Measurements from ENCODE around the gene RBM47. TPM values are rescaled to one million over a fixed set of nuclear protein-coding genes. Genes with fewer than 3 reads are reported as not detected.
"Not testable (repeated sequence)": the region's sequence is repeated elsewhere in the genome, so short reads cannot be mapped to it uniquely, and the experiment has no call there.

The RBM47 gene
- total RNA-seq, 1 experiment from 2014 or later, result 5.2 TPM

DNA sequence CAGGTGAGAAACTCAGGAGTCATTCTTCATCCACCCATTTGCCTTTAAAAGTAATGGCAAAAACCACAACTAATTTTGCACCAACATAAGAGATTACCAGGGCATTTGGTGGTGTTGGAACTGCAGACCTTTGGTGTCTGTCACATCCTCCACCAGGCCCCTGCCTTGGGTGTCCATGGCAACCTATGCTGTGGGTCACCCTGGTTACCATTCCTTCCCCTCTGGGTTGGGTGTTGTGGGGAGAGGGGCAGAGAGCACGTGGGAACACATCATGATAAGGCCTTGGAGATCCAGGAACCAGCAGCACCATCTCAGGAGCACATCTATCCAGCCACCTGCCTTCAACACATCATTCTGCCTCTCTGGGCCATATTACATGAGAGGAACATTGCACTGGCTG lies 217.3 kb downstream of the RBM47 start:
- no peak for DNase-seq (ENCODE audit: low spot score)

DNA sequence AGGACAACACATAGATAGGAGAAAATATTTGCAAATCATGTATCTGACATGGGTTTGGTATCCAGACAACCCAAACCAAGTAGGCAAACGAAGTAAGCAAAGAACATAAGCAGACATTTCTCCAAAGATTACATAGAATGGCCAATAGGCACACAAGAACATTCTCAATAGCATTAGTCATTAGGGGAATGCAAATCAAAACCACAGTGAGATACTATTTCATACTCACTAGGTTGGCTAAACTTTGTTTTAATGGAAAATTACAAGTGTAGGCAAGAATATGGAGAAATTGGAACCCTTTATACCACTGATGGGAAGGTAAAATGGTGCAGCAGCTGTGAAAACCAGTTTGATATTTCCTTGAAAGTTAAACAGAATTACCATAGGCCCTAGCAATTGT lies 219.8 kb downstream of the RBM47 start:
- DNase-seq (ENCODE audit: low spot score), result peak; percentile 61

DNA sequence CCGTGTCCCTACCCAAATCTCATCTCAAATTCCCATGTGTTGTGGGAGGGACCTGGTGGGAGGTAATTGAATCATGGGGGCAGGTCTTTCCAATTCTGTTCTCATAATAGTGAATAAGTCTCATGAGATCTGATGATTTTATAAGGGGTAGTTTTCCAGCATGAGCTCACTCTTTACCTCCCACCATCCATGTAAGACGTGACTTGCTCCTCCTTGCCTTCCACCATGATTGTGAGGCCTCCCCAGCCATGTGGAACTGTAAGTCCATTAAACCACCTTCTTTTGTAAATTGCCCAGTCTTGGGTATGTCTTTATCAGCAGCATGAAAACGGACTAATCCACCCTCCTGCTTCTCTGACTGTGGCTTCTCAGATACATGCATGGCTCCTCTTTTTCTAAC lies 222.2 kb downstream of the RBM47 start:
- DNase-seq (ENCODE audit: low spot score), result not testable (repeated sequence)

DNA sequence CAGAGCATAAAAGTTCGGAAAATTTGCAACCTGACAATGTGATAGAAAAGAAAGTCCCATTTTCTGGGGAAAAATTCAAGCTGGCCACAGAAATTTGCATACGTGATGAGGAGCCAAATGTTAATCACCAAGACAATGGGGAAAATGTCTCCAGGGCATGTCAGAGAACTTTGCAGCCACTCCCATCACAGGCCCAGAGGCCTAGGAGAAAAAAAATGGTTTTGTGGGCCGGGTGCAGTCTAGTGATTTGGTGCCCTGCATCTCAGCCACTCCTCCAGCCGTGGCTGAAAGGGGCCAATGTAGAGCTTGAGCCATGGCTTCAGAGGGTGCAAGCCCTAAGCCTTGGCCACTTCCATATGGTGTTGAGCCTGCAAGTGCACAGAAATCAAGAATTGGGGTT lies 223.3 kb downstream of the RBM47 start:
- DNase-seq (ENCODE audit: low spot score), result no peak

DNA sequence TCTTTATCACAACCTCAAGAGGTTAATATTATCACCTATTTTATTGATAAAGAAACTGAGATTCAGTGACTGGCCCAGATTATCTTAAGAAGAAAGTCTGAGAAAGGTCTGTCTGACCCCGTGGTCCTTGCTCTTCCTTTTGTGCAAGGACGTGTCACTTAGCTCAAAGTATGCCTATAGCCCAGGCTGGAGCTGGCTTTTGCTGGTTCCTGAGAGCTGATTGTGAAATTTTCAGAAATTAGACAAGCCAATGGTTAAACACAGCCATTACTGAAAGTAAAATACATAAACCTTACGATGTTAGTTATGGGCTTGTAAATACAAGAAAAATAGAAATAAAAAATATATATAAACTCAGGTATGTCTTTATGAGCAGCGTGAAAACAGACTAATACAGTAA lies 224.5 kb downstream of the RBM47 start:
- no peak for DNase-seq (ENCODE audit: low spot score)

DNA sequence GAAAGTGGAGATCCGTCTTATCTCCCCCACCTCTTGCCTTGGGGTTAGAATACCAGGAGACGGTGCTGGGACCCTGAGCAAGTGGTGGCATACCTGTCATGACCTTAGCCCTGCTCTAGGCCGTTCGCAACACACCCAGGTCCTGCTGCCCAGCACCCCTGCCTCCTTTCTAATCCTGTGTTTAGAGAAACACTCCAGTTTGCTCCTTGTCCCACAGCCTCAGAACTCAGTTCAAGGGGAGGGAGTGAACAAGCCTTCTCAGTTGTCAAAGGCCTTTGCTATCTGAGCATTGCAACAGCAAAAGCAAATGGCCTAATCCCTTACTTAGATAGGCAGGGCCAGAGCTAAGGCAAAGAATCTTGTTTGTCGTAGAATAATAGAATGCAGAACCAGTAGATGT lies 226.6 kb downstream of the RBM47 start:
- no peak for DNase-seq (ENCODE audit: low spot score)

DNA sequence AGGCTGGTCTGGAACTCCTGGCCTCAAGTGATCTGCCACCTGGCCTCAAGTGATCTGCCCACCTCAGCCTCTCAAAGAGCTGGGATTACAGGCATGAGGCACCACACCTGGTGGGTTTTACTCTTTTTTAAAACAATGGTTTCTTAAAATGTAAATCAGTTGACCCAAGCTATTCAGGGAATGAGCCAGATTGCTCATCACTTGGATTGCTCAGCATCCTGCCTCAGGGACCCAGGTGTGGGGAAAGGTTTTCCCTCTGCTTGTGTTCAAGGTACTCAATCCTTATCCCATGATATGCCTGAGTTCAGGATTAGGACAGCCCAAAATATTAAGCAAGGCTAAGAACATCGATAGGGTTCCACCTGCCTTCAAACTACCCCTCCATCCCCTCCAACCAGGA lies 227.1 kb downstream of the RBM47 start:
- no peak for DNase-seq (ENCODE audit: low spot score)

DNA sequence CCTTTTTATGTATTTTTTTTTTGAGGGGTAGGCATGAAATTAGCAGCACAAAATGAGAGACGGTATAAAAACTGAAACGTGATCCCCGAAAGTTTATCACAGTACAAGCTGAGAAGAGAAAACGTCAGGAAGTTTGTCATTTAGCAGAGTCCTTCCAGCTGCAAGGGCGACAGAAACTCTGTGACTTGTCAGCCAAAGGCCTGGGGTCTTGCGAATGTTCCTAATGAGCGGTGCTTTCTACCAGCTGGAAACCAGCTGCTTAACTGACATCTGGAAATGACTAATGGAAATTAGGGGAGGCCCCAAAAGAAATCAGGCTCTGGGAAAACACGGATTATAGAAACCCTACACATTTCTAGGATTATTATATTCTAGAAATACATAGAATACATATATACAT lies 228.0 kb downstream of the RBM47 start:
- DNase-seq (ENCODE audit: low spot score), result no peak

DNA sequence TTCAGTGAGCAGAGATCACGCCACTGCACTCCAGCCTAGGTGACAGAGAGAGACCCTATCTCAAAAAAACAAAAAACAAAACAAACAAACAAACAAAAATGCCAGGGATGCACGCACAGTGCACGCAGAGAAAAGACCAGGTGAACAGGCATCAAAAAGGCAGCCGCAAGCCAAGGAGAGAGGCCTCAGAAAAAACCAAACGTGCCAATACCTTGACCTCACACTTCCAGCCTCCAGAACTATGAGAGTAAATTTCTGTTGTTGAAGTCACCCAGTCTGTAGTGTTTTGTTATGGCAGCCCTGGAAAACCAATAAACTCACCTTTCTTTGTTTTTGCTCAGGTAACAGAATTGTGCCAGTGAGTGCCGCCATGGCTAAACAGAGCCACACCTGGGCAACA lies 228.6 kb downstream of the RBM47 start:
- no peak for DNase-seq (ENCODE audit: low spot score)

DNA sequence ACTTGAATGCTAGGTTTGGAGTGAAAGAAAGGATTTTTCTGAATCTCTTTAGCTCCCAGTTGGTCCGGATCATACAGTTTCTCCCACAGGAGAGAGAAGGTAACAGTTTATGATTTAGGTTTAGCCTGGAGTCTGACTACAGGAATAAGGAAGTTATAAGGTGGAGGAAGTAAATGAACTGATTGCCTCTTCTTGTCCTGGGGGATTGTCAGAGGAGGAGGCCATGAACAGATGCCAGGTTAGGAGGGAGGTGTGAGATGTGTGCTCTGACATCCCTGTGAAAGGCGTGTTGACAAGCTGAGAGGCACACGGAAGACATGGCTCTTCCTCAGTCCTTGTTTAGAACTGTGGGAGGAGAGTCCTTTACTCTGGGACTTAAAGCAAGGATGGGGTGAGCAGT lies 230.1 kb downstream of the RBM47 start:
- no peak for DNase-seq (ENCODE audit: low spot score)

DNA sequence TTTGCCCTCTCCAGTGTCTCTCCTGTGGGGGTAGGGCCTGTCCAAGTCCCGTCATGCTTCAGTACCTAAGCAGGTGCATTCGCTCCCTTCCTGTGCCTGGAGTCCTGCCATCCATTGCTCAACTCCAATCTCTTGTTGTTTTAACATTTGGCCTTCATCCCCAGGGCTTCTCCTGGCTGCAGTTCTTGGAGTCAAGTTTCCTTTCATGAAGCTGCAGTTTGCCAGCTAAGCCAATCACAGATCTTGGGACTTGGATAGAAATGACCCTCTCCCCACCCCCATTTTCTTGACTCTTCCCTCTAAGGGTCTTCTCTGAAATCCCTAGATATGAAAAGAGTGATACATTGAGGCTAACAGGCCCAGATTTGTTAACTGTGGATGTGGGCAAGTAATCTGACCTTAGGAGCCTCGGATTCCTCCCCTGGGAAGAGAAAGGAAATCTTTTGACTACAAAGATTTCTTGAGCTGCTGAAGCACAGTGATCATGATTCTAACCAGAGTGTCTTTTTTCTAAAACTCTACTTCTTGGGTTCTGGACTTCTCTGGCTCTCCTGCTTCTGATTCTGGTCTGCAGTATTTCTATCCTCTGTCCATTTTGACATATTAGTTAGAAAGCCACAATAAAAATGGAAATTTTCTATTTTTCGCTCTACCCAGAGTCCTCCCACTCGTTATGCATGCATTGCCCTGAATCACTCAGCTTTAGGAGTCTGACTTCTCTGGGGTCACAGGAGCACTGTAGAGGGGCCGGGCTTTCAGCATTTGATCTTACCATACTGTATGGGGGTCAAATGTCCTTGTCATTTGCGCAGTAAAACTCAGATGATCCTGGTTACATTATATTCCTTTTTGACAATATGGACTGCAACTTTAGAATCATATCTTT lies 233.5 kb downstream of the RBM47 start:
- DNase-seq (ENCODE audit: low spot score), result peak; percentile 54

DNA sequence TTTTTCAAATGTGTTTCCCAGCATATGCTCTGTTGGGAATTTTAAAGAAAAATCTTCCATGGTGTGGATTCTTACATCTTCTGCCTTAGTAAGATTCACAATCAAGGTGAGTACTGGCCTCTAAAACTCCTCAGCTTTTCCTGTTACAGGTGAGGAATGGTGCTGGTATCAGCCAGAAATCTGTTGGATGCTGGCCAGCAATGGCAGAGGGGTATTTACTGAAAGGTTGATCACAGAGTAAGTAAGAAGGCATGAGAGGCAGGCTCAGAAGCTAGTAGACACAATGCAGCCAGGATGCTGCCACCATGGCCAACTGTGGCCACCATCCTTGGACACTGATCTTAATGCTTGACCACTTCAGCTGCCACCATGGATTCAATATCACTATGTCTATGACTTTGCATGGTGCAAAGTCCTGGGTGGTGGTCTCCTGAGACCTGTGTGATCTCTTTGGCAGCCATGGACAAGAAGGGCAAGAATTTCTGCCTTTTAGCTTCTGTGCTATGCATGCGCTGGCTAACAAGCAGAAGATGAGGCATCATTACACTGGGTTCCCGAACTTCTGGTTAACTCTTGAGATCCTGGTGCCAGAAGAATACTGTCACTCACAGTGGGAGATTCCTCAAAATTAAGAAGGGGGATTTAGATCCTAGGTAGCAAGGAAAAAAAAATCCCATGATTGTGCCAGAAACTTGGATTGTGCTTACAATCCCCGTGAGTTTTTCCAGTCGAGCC lies 234.3 kb downstream of the RBM47 start:
- no peak for DNase-seq (ENCODE audit: low spot score)

DNA sequence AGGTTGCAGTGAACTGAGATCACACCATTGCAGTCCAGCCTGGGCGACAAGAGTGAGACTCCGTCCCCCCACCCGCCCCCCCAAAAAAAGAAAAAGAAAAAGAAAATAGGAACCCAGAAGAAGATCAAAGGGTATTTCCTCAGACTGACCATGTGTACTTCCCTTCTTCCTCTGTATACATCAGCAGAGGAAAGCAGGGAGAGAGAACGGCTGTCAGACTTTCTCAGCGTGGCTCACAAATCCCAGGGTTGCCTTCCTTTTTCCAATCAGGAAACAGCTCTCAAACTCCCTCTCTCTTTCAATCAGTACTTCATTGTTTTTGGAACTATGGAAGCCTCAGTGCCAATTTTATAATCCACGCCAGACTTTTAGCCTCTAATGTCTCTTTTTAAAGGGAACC lies 235.4 kb downstream of the RBM47 start:
- DNase-seq (ENCODE audit: low spot score), result no peak

DNA sequence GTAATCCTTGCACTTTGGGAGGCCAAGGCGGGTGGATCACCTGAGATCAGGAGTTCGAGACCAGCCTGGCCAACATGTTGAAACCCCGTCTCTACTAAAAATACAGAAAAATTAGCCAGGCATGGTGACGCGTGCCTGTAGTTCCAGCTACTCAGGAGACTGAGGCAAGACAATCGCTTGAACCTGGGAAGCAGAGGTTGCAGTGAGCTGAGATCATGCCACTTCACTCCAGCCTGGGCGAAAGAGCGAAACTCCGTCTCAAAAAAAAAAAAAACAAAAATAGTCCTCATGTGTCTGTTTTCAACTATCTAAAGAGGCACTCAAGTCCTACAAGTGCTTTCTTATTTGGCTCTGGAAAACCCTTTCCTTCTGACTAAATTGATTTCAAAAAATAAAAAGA lies 237.4 kb downstream of the RBM47 start:
- not testable (repeated sequence) for DNase-seq (ENCODE audit: low spot score)

DNA sequence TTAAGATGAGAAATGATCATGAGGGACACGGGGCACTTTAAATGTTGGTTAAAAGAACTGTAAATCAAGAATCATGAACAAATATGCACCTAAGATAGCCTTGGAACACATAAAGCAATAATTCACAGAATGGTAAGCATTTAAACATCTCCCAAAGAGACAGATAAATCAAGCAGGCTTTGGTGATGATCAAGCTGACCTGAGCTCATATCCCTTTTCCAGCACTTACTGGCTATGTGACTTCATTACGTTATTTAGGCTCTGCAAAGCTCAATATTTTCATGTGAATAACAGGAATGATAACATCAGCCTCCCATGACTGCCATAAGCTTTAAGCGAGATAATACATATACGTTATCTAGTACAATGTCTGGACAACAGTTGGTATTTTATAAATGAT lies 239.7 kb downstream of the RBM47 start:
- DNase-seq (ENCODE audit: low spot score), result no peak

DNA sequence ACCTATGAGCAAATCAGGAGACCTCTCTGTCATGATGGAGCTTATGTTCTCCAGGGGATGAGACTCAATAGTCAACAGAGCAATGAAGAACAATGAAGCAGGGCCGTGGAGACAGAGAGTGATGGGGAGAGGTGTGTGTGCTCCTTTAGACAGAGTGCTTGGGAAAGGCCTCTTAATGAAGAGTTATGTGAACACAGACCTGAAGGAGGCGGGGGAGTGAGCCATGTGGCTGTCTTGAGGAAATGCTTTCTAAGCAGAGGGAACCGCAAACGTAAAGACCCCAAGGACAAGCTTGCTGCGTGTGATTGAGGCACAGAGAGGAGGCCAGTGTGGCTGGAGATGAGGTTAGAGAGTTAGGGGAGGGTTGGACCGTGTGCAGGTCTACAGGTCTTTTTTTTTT lies 241.4 kb downstream of the RBM47 start:
- DNase-seq (ENCODE audit: low spot score), result no peak

DNA sequence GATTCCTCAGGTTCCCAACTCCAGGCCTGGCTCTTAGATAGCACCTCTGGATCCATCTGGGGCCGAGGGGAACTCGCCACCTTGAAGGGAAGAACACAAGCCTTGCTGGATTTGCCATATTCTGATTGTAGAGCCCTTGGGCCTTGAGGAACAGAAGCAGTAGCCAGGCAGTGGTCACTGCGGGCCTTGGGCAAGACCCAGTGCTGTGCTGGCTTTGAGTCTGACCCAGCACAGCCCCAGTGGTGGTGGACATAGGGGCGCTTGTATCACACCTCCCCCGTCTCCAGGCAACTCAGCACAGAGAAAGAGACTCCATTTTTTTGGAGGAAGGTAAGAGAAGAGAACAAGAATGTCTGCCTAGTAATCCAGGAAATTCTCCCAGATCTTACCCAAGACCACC lies 249.0 kb downstream of the RBM47 start:
- no peak for DNase-seq (ENCODE audit: low spot score)

DNA sequence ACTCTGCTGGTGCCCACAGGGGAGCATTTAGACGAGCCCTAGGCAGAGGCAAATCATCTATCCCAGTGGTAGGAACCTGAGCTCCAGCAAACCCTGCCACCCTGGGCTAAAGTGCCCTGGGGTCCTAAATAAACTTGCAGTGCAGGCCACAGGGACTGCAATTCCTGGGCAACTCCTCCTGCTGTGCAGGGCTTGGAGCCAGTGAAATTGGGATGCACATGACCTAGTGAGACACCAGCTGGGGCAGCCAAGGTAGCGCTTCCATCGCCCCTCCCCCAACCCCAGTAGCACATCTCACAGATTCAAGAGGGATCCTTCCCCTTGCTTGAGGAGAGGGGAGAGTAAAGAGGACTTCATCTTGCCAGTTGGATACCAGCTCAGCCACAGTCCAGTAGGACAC lies 250.4 kb downstream of the RBM47 start:
- DNase-seq (ENCODE audit: low spot score), result no peak

DNA sequence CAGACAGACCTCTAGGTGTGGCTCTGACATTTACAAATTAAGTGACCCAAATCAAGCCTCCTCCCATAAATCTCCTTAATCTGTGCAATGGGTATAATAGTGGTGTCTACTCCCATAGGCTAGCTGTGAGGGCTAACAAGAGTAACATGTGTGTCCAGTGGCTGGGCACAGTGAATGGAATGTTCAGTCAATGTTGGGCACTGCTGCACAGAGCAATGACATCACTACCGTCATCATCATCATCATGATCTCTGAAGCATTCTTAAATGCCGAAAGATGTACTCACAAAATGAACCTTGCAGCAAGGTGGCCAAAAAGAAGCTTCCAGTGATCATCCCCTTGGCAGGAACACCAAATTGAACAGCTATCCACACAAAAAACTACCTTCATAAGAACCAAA lies 251.0 kb downstream of the RBM47 start:
- no peak for DNase-seq (ENCODE audit: low spot score)

DNA sequence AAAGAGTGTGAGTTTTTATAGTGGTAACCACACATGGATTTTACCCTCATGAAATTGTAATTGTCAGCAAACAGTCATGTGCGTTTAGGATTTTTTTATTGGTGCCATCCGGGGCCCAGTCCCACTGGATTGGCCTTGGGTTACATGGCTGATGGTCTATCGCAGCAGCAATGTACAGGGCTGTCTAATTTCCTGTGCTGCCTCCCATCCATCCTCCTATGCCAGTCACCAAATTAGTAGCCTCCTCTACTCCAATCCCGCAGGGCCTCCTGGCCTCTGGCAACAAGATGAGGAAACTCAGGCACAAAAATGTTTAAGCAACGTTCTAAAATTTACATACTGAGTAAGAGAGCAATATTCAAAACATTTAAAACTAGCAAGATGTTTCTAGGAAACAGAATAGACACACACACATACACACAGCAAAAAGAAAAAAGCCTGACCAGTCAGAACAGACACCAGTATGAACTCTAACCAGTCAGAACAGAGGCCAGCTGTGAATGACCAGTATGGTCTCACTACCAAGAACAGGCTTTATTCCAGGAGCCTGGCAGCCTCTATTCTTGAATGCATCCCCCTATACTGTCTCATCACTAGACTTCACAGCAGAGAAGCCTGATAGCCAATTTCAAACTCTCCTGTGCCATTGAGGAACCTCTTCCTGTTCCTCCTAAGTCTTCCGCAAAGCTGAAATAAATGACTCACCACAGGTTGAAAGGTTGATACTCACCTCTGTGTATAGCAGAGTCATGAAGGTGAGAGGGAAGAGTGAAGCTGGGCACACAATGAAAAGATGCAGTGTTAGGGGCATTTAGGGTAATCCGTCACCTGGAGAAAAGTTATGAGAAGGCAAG lies 251.9 kb downstream of the RBM47 start:
- DNase-seq (ENCODE audit: low spot score), result no peak

DNA sequence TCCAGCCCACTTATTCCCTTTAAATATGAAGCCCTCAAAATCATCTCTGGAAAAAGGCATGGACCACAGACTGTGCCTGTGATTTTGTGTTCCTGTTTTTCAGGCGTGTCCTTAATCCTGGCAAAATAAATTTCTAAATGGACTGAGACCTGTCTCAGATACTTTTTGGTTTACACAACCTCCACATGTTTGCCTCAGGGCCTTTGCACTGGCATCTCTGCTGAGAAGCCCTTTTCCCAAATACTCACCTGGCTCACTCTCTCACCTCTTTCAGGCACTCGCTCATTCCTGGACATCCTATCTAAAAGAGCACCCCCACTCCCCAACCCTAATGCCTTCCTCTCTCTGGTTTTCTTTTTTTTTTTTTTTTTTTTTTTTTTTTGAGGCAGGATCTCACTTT lies 254.0 kb downstream of the RBM47 start:
- no peak for DNase-seq (ENCODE audit: low spot score)

DNA sequence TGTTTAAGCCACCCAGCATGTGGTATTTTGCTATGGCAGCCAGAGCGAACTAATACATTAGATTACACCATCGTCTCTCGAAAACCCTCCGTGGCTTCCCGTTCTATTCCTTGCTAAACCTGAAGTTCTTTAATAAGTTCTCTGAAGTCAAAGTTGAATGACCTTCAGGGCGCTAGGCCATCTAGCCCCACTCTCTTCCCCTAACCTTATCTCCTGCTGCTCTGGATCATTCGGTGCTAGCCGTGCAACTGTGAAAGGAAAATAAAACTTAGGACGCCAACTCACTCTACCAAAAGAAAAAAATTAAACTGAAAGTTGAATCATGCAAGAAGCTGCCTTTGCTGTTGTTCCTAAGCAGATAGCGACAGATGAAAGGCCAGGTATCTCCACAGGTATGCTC lies 254.6 kb downstream of the RBM47 start:
- DNase-seq (ENCODE audit: low spot score), result no peak
